Ishikawa (cell line): Measurements from ENCODE around the gene ABCC10.

Source experiments
- CEBPB ChIP-seq: IDR thresholded peaks from 2 replicates; pipeline ENCODE4 v1.6.1; 2012
- EP300 ChIP-seq: IDR thresholded peaks from 2 replicates; pipeline ENCODE4 v1.6.1; 2012; ENCODE audit warnings: borderline replicate concordance
- MAX ChIP-seq: IDR thresholded peaks from 2 replicates; pipeline ENCODE4 v1.6.1; 2012
- RAD21 ChIP-seq: IDR thresholded peaks from 2 replicates; pipeline ENCODE4 v1.6.1; 2012; ENCODE audit warnings: low read depth
- REST ChIP-seq: IDR thresholded peaks from 2 replicates; pipeline ENCODE4 v1.6.1; 2012; ENCODE audit warnings: low read depth, mild to moderate bottlenecking
- YY1 ChIP-seq: IDR thresholded peaks from 2 replicates; pipeline ENCODE4 v1.6.1; 2012; ENCODE audit warnings: low read depth

- TF ChIP-seq YY1 (no peak), CEBPB (no peak), RAD21 (no peak), EP300 (no peak), MAX (no peak), REST (no peak)
Measured at GRCh38 chr6:43402820-43403219, 24.5 kb upstream of the ABCC10 start.
